NT2/D1 (cell line): ENCODE results near the gene CCSER2.

Experiments used
- SUZ12 ChIP-seq: IDR thresholded peaks from 2 replicates; pipeline ENCODE4 v1.6.1; 2011; ENCODE audit not compliant: insufficient read length, insufficient read depth; ENCODE audit errors: extremely low read depth
- YY1 ChIP-seq: IDR thresholded peaks from 2 replicates; pipeline ENCODE4 v1.6.1; 2011; ENCODE audit not compliant: insufficient read length, insufficient read depth
- ZNF274 ChIP-seq: IDR thresholded peaks from 2 replicates; pipeline ENCODE4 v1.6.1; 2011; ENCODE audit warnings: mild to moderate bottlenecking, low read depth, low read length

GRCh38 chr10:84456126-84456525 lies 127.7 kb downstream of the CCSER2 start:
- TF ChIP-seq SUZ12 (no peak), YY1 (no peak), ZNF274 (no peak)
